GM18951 (cell line): Measurements from ENCODE around the gene OR2V1.
"Not testable (repeated sequence)": the region's sequence is repeated elsewhere in the genome, so short reads cannot be mapped to it uniquely, and the experiment has no call there.

ENCODE experiments used
- POLR2A ChIP-seq: IDR thresholded peaks from 4 replicates; pipeline ENCODE4 v1.6.1; 2011; ENCODE audit warnings: mild to moderate bottlenecking; ENCODE audit not compliant: insufficient read length, insufficient read depth; ENCODE audit errors: extremely low read depth
- in situ Hi-C: fragments of 300-500 bp; cut with MboI; formaldehyde crosslinking; loops from one replicate; pipeline ENCODE4 v1.12.0; 2022; ENCODE audit warnings: low sequenced_read_pairs, mixed read lengths, inconsistent platforms; ENCODE audit not compliant: unreplicated experiment

The OR2V1 gene

DNA sequence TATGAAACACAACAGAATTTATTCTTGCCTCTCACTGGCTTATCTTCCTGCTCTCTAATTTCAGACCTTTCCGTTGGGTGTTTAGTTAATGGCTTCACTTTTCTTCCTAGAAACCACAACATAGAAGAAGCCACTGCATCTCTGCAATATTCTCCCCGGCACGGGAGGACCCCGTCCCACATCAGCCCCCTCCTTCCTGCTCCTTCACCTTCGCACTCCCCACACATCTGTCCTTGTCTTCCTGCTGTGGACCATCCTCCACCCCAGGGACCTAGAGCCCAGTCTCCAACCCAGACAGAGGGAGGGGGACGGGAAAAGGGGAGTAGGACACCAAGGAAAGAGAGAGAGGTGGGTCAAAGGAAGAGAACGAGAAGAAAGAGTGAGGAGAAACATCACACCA, 1.4 kb downstream of the OR2V1 start:
- no peak for TF ChIP-seq POLR2A
- in situ Hi-C loops, result no loop called here

- in situ Hi-C loops, result no loop called here
- no peak for TF ChIP-seq POLR2A
These were observed 2.9 kb downstream of the OR2V1 start for GRCh38 chr5:181127907-181128626.

GRCh38 chr5:181127456-181127855, 3.5 kb downstream of the OR2V1 start:
- TF ChIP-seq POLR2A, result no peak
- in situ Hi-C loops, result no loop called here

DNA sequence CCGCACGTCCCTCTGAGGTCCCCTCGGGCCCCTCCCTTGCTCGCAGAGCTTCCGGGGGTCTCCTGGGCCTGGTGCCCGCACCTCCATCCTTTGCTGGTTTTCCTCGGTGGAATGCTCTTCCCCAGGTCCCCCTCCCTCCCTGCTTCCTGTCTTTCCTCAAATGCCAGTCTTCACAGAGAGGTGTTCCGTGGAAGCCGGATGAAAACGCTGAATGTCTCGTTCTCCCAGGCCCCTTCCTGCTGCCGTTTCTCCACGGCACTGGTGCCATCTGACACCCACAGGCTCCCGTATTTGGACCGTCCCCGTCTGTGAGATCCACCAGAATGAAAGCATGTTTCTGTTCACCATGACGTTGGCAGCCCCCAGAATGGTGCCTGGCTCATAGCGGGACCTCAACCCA, 4.1 kb downstream of the OR2V1 start:
- in situ Hi-C loops, result no loop called here
- no peak for TF ChIP-seq POLR2A

DNA sequence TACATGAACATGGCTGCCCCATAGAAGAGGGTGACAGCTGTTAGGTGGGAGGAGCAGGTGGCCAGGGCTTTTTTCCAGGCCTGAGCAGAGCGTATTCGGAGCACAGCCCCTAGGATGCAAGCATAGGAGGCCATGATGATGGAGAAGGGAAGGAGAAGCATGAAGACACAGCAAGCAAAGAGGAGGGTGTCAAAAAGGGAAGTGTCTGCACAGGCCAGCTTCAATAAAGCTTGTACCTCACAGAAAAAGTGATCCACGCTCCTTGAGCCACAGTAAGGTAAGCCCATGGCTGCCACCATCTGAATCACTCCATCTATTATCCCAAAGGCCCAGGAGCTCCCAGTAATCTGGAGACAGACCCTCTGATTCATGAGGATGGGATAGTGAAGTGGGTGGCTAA, 6.4 kb downstream of the OR2V1 start:
- TF ChIP-seq POLR2A, result no peak
- in situ Hi-C loops, result no loop called here

GRCh38 chr5:181121675-181122561, 9.1 kb downstream of the OR2V1 start:
- no peak for TF ChIP-seq POLR2A
- in situ Hi-C loops, result no loop called here

DNA sequence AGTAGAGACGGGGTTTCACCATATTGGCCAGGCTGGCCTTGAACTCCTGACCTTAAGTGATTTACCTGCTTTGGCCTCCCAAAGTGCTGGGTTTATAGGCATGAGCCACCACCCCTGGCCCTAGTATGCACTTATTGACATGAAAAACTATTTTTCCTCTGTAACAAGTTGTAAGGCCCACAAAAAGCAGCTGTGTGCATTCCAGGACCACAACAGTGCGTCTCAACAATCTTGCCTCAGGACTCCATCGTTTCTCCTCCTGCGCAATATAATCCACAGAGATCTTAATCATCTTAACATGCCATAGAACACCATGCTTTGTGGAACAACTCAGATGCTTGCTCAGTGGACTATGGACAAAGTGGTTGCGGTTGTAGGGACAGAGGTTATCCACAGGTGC, 10.2 kb downstream of the OR2V1 start:
- TF ChIP-seq POLR2A, result no peak

DNA sequence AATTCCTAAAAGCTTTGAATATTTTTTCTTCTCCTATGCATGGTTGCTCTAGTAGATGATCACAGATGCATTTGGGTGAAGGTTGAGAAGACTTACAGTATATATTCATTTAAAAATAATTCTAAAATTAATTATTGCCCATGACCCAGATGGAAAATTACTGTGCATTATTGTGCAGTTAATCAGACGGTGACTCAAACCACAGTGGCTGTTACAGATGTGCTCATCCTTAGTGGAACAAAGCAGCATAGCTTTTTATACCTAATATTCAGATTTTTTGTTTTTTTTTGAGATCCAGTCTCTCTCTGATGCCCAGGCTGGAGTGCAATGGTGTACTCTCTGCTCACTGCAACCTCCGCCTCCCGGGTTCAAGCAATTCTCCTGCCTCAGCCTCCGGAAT, 10.7 kb downstream of the OR2V1 start:
- TF ChIP-seq POLR2A, result no peak
- in situ Hi-C loops, result no loop called here

More for the DNA sequence above, 10.2 kb downstream of the OR2V1 start:
- in situ Hi-C loops, result no loop called here

DNA sequence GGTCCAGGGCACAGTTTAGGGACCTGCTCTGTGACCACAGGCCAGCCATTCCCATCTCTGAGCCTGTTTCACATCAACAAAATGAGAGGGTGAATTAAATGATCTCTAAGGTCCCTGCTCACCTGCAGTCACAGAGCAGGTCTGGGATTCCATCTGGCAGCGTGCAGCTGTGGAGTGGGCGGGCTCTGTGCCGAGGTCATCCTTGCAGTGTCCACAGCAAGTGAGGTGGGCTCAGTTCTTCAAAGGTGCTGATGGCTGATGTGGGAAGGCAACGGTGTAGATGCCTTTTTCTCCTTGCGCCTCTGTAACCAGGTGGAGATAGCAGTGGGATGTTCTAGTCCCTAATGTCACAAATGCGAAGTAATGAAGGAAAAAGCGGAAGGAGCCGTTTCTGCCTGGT, 11.9 kb downstream of the OR2V1 start:
- TF ChIP-seq POLR2A, result no peak
- in situ Hi-C loops, result no loop called here

GRCh38 chr5:181118369-181118768, 12.6 kb downstream of the OR2V1 start:
- in situ Hi-C loops, result no loop called here
- no peak for TF ChIP-seq POLR2A

DNA sequence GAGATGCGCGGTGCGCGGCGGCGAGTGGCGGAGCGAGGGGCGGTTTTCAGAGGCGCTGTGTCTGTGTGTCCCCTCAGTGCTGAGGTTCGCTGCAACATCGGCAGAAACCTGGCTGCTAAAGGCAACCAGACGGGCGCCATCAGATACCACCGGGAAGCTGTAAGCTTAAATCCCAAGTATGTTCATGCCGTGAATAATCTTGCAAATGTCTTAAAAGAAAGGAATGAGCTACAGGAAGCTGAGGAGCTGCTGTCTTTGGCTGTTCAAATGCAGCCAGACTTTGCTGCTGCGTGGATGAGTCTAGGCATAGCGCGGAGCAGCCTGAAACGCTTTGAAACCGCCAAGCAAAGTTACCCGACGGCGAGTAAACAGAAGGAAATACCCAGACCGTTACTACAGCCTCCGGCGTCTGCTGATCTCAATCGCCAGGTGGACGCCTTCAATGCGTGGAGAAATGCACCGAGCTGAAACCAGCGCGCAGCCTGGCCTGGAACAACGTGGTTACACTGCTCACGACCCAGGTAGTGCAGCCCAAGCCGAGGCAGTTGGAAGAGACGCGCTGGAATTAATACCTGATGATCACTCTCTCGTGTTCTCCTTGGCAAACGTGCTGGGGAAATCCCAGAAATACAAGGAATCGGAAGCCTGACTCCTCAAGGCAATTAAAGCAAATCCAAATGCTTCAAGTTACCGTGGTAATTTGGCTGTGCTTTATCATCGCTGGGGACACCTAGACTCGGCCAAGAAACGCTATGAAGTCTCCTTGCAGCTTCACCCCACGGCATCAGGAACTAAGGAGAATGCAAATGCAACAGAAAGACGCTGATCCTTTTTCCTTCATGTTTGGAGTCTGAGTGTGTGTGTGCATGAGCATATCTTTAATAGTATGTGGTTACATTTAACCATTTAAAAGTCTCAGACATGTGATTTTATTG, 15.9 kb downstream of the OR2V1 start:
- in situ Hi-C loops, result no loop called here
- TF ChIP-seq POLR2A, result no peak

DNA sequence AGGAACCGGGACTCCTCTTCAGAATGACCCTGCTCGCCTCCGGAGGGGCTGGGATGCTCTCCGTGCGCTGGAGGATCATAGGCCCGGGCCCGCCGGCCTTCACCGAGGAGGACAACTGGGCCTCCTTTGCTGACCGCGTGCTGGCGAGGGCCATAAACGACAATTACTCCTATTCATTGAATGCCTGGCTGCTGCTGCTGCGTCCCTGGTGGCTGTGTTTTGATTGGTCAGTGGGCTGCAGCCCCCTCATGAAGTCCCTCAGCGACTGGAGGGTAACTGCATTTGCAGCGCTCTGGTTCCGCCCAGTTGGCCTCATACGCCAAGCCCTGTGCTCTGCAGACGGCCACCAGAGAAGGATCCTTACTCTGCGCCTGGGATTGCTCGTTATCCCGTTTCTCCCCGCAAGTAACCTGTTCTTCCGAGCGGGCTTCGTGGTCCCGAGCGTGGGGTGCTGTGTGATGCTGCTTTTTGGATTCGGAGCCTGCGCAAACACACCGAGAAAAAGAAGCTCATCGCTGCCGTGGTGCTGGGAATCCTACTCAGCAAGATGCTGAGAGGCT, 16.6 kb downstream of the OR2V1 start:
- in situ Hi-C loops, result no loop called here
- no peak for TF ChIP-seq POLR2A

DNA sequence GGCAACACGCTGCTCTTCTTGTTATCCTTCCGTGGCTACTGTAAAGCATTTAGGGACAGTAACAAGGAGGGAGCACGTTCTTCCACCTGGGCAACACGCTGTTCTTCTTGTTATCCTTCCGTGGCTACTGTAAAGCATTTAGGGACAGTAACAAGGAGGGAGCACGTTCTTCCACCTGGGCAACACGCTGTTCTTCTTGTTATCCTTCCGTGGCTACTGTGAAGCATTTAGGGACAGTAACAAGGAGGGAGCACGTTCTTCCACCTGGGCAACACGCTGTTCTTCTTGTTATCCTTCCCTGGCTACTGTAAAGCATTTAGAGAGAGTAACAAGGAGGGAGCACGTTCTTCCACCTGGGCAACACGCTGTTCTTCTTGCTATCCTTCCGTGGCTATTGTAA, 17.4 kb downstream of the OR2V1 start:
- in situ Hi-C loops, result not testable (repeated sequence)
